ENCODE data around the gene MACF1. TPM values are rescaled to one million over a fixed set of nuclear protein-coding genes. Genes with fewer than 3 reads are reported as not detected.
"Not testable (repeated sequence)": the region's sequence is repeated elsewhere in the genome, so short reads cannot be mapped to it uniquely, and the experiment has no call there.

The MACF1 gene
- total and polyA plus RNA-seq, 9 donors = 93.6 to 331 (median 247) TPM

DNA sequence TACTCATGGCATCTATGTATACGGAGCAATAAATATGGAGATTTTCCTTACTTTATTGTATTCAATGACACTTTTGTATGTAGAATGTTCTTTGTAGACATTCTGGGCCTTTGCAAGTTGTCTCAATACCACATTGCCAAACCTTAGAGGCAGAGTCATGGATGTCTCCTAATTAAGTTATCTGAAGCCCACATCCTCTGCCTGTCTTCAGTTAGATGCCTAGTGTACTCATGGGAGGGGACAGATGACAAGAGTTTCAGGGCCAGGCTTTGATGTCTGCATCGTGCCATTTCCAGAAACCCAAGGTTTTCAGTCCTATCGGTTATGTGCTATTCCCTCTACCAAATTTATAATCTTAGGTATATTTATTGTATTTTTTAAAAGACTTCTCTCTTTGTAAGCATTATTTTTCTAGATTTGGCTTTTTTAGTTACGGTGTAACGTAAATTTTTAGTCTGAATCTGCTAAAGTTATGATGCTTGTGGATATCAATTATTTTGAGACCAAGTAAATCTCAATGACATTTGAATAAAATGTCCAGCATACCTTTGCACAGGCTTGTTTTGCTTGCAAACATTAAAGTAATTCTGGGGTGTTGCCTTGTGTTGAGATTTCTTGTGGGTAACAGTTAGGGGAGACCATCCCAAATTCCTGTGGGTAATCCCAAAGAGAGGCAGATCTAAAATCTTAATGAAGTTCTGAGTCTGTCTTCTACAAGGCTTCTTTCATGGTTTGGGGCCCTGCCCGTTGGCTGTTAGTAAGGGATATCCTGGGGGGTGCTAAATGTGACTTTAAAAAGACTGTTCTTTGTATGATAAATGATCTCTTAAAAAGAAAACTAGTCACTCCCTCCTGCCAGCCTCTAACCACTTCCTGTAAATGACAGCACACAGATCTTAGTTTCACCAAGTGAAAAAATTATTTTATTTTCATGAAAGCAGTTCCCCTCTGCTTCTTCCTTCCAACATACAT, 8.0 kb upstream of the MACF1 start:
- no peak overlapping the region for H3K4me3 ChIP-seq
- H3K9me3 ChIP-seq = no peaks in the 10 kb centered on the region
- 69 to 77% (median 76%) methylated on average over 6 of the region's 6 CpGs for WGBS, 3 donors
- no peak for DNase-seq
- no peaks in the 10 kb centered on the region for H3K36me3 ChIP-seq
- TF ChIP-seq POLR2A (IDR thresholded peaks at IDR 0.05) = no peak
- no peak for TF ChIP-seq EP300 (IDR thresholded peaks at IDR 0.05)
- TF ChIP-seq, protein P1, sequence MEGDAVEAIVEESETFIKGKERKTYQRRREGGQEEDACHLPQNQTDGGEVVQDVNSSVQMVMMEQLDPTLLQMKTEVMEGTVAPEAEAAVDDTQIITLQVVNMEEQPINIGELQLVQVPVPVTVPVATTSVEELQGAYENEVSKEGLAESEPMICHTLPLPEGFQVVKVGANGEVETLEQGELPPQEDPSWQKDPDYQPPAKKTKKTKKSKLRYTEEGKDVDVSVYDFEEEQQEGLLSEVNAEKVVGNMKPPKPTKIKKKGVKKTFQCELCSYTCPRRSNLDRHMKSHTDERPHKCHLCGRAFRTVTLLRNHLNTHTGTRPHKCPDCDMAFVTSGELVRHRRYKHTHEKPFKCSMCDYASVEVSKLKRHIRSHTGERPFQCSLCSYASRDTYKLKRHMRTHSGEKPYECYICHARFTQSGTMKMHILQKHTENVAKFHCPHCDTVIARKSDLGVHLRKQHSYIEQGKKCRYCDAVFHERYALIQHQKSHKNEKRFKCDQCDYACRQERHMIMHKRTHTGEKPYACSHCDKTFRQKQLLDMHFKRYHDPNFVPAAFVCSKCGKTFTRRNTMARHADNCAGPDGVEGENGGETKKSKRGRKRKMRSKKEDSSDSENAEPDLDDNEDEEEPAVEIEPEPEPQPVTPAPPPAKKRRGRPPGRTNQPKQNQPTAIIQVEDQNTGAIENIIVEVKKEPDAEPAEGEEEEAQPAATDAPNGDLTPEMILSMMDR (IDR thresholded peaks at IDR 0.05) = no peak
- no peaks in the 10 kb centered on the region for H3K27me3 ChIP-seq
- intact Hi-C loops (cut with DNase I) = loop anchor here in 1 of 4 donors (10.0 kb wide), 1 partner anchor 92 kb away; no protein-coding TSS in a partner anchor
- H3K27ac ChIP-seq = no peak overlapping the region
- H3K4me1 ChIP-seq (ENCODE audit: insufficient read depth) = peaks cover 4% of the 10 kb centered on the region

DNA sequence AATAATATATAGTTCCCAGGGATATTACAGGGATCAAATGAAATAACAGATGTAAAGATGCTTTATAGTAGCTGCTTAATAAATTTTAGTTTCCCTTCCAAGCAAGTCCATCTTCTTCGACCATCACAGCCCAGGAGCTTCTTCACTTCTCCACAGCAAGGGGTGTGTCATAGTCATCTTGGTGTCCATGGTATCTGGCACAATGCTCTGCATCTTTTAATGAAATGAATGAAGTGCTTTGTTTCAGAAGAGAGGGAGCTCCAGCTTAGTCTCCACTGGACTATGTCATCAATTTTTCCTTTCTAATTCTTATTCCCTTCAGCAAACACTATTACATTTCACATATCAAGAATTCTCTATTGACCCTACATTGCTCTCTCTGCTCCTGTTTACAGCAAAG, 4.9 kb upstream of the MACF1 start:
- no peak for TF ChIP-seq EP300 (IDR thresholded peaks at IDR 0.05)
- no peak for TF ChIP-seq POLR2A (IDR thresholded peaks at IDR 0.05)
- TF ChIP-seq, protein P1 (IDR thresholded peaks at IDR 0.05) = no peak
- Histone ChIP-seq H3K27ac (peak overlapping the region in 1 of 2 donors; percentile 7), H3K4me1 (ENCODE audit: insufficient read depth) (peaks cover 7% of the 10 kb centered on the region), H3K9me3 (no peaks in the 10 kb centered on the region), H3K4me3 (no peak overlapping the region), H3K27me3 (no peaks in the 10 kb centered on the region), H3K36me3 (no peaks in the 10 kb centered on the region)
- WGBS, 3 donors = 80 to 94% (median 93%) methylated on average over 1 of the region's 1 CpG
- intact Hi-C loops (cut with DNase I) = loop anchor here in 1 of 4 donors (10.0 kb wide), 1 partner anchor 95 kb away; no protein-coding TSS in a partner anchor
- DNase-seq = no peak

DNA sequence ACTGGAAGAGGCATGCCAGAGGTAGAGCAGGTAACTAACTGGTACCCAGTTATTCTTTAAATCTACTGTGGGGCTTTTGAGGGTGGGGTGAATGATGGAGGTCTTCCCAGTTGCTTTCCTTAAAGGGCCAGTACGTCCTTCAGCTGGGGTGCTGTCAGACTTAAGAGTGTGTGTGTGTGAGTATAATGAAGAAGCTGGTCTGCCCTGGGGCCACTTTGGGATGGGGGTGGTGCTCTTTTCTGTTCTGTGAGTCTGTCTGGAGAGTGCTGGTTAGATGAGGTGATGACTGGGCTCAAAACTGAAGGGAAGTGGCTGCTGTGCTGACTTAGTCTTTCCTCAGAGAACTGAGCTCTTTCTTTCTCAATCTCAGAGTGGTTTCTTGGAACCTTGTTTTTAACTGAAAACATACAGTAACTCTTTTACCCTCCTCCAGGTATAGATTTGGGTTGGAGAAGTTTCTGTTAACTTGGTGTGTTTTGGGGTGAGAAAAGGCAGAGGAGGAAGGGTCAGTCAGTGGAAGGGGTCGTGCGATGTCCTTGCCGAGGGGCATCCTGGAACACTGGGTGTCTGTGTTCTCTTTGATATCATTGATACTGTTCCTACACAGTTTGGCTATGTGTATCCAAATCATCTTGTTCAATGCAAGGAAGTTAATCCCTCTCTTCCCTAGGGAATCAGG, 746 bp downstream of the MACF1 start:
- Histone ChIP-seq H3K27ac (peak overlapping the region; percentile 78 to 95), H3K9me3 (no peaks in the 10 kb centered on the region), H3K4me1 (ENCODE audit: insufficient read depth) (peaks cover 7% of the 10 kb centered on the region), H3K36me3 (no peaks in the 10 kb centered on the region), H3K27me3 (no peaks in the 10 kb centered on the region), H3K4me3 (peak overlapping the region; percentile 48)
- intact Hi-C loops (cut with DNase I) = loop anchor here in 2 of 4 donors (10.0 kb wide), 2 partner anchors 50 to 100 kb away; no protein-coding TSS in a partner anchor
- TF ChIP-seq POLR2A (IDR thresholded peaks at IDR 0.05) (no peak), EP300 (IDR thresholded peaks at IDR 0.05) (no peak)
- TF ChIP-seq, protein P1 (IDR thresholded peaks at IDR 0.05) = no peak
- WGBS, 3 donors = 3 to 4% (median 4%) methylated on average over 4 of the region's 4 CpGs
- peak in 2 of 5 donors; percentile 21 to 45 for DNase-seq

DNA sequence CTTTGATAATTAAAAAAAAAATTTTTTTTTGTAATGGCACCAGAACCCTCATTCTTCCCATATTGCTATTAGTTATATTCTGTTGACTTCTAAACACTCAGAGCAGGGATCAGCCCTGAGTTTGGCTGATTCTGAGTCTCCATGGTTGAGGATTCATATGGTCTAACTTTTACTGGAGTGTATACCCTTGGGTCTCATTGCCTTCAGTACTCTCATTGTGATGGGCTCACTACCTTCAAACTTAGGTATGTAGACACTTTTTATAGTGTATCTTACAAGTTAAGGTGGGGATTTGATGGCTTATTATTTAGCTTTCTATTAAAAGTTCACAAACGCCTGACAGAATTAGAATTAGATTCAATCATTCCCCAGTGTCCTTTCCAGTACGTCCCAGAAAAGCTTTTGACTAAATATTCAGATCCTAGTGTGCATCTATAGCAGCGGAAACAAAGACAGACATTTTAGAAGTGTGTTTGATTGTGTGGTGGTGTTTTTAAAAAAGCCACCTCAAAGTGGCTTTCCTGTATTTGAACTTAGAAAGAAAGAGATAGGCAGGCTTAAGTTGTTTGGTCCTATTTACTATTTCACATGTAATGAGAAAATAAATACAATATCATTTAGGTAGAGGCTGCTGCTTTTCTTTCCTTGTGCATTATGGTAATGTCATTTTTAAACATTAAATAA, 1.4 kb downstream of the MACF1 start:
- peak overlapping the region; percentile 78 to 95 for H3K27ac ChIP-seq
- H3K36me3 ChIP-seq = no peaks in the 10 kb centered on the region
- 2 to 7% (median 7%) methylated on average over 3 of the region's 3 CpGs for WGBS, 3 donors
- peak overlapping the region; percentile 48 for H3K4me3 ChIP-seq
- H3K4me1 ChIP-seq (ENCODE audit: insufficient read depth) = peaks cover 7% of the 10 kb centered on the region
- no peak for TF ChIP-seq POLR2A (IDR thresholded peaks at IDR 0.05)
- TF ChIP-seq EP300 (IDR thresholded peaks at IDR 0.05) = no peak
- TF ChIP-seq, protein P1 (IDR thresholded peaks at IDR 0.05) = no peak
- intact Hi-C loops (cut with DNase I) = loop anchor here in 2 of 4 donors (10.0 kb wide), 2 partner anchors 49 to 101 kb away; no protein-coding TSS in a partner anchor
- no peaks in the 10 kb centered on the region for H3K9me3 ChIP-seq
- no peak for DNase-seq
- H3K27me3 ChIP-seq = no peaks in the 10 kb centered on the region

DNA sequence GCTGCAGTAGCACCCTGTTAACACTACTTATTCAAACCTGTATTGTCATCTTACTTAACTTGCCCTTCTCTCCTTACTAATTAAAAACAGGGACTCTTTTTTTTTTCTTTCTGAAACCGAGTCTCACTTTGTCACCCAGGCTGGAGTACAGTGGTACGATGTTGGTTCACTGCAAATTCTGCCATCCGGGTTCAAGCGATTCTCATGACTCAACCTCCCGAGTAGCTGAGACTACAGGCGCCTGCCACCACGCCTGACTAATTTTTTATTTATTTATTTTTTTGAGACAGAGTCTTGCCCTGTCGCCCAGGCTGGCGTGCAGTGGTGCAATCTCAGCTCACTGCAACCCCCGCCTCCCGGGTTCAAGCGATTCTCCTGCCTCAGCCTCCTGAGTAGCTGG, 3.9 kb downstream of the MACF1 start:
- H3K4me3 ChIP-seq, H3K36me3 ChIP-seq, H3K27ac ChIP-seq, H3K9me3 ChIP-seq, H3K27me3 ChIP-seq, DNase-seq: not testable (repeated sequence)
- peaks cover 16% of the 10 kb centered on the region for H3K4me1 ChIP-seq (ENCODE audit: insufficient read depth)
- intact Hi-C loops (cut with DNase I) = loop anchor here in 2 of 4 donors (10.0 kb wide), 2 partner anchors 46 to 104 kb away; no protein-coding TSS in a partner anchor
- WGBS, 3 donors = 91 to 94% (median 94%) methylated on average over 12 of the region's 12 CpGs
